ENCODE results near the gene GPT2.

DNA sequence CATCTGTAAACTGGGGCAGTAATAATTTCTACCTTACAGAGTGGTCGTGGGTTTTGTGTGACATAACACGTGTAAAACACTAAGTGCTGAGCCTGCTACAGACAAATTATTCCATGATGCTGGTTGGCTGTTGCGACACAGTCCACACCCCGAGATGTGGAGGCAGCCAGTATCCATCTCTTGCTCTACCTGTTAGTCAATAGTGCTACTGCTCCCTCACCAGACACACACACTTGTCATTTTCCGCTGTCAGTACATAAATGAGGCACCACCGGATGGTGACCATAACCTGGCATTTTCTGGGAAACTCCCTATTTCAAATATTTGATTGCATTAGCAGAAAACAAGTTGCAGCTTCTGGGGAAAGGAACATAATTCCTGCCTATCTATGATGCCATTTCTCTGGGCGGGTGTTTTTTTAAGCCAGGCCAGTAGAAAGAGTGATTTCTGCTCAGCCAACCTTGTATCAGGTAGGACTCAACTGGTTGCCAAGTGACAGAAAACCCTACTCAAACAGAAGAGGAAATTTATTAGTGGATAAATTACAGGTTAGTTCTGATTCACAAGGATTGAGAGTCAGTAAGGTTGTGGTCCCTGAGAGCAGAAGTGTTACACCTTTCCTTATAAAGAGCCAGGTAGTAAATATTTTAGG lies 65.2 kb downstream of the GPT2 start:
- TF ChIP-seq, protein P1, sequence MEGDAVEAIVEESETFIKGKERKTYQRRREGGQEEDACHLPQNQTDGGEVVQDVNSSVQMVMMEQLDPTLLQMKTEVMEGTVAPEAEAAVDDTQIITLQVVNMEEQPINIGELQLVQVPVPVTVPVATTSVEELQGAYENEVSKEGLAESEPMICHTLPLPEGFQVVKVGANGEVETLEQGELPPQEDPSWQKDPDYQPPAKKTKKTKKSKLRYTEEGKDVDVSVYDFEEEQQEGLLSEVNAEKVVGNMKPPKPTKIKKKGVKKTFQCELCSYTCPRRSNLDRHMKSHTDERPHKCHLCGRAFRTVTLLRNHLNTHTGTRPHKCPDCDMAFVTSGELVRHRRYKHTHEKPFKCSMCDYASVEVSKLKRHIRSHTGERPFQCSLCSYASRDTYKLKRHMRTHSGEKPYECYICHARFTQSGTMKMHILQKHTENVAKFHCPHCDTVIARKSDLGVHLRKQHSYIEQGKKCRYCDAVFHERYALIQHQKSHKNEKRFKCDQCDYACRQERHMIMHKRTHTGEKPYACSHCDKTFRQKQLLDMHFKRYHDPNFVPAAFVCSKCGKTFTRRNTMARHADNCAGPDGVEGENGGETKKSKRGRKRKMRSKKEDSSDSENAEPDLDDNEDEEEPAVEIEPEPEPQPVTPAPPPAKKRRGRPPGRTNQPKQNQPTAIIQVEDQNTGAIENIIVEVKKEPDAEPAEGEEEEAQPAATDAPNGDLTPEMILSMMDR (IDR thresholded peaks at IDR 0.05; ENCODE audit: low read depth, low read length, poor library complexity, severe bottlenecking), result no peak
- TF ChIP-seq EZH2phosphoT487 (IDR thresholded peaks at IDR 0.05; ENCODE audit: borderline replicate concordance, low read length), result no peak

Measured in DOHH2 (cell line).